HG02970 (cell line): ENCODE results near the gene CLK4.

Source experiments
- ATAC-seq: cut with Tn5 transposase; IDR thresholded peaks from one replicate; pipeline ENCODE4 v1.9.1; 2021; ENCODE audit warnings: mild to moderate bottlenecking, moderate library complexity, moderate number of reproducible peaks; ENCODE audit not compliant: unreplicated experiment, low FRiP score

CLK4 gene

DNA sequence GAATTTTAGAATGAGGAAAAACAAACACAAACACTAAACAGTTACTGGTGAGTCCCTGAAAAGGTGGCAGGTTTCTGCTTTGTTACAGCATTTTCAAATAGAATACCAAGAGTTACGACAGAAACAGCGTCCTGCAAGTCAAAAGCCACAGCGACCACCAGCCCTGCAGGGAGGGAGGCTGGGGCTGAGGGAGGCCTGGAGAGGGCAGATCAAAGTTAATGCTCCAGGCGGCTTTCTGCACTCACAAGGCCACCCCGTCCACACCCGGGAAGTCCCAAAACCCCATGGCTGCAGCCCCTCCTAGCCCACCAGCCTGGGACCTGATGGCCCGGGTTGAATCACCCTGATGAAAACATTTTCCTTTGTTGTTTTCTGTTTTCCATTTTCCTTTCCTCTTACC, 65.9 kb downstream of the CLK4 start:
- no peak for ATAC-seq

DNA sequence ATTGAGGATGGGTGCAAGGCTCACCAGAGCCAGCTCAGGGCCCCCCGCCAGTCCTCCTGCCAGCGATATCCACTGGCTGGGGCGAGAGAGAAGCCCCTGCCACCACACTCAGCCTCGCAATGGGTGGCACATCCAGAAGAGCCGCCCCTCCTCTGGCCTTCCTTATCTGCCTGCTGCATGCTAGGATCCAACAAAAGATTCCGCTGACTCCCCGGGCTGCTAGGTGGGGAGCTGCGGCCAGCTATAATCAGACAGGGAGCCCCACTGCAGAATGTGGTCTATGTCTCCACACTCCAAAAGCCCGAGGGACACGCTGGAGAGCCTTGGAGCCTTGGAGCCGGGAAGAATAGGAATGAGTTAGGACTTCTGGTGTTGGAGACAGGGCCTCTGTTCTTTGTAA, 69.4 kb downstream of the CLK4 start:
- ATAC-seq, result no peak

DNA sequence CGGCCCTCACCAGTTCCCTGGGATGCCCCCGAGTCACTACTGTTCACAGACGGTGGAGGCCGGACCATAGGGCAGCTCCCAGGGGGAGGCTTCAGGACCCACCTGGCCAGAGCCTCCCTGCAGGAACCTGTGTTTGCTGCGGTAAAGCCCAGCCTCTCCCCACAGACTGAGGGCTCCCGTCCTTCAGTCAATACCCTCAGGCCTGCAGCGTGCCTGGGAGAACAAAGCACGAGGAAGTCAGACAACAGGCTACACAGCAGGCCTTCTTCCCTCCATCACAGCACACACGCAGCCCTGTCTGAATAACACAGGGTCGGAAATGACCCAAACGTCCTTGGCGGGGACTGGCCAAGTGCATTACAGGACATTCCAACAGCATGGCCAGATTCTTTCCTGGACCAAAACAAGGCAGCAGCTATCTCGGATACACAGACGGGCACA, 71.1 kb downstream of the CLK4 start:
- no peak for ATAC-seq

DNA sequence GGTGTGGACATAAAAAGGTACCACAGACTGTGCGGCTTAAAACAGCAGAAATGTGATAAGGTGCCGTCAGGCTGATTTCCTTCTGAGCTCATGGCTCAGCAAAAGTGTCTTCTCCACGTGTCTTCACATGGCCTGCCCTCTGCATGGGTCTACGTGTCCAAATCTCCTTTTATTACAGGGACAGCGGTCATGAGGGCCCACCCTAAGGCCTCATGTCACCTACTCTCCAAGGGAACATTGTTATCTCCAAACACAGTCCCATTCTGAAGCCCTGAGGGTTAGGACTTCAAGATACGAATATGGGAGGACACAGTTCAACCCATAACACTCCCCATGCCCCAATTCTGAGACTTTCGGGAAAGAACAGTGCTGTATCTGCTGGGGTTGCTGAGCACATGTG, 71.8 kb downstream of the CLK4 start:
- ATAC-seq, result no peak

DNA sequence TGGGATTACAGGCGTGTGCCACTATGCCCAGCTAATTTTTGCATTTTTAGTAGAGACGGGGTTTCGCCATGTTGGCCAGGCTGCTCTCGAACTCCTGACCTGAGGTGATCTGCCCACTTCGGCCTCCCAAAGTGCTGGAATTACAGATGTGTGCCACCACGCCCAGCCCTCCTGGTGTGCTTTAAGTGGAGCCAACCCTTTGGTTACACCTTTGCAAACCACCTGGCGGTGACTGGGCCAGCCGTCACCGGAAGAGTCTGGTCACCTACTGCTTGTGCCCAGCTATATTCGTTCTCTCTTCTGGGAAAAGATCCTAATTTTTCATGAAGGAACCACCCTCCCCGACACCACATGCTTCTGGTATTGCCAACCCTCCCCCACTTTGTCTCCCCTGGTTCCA, 72.5 kb downstream of the CLK4 start:
- ATAC-seq, result no peak

DNA sequence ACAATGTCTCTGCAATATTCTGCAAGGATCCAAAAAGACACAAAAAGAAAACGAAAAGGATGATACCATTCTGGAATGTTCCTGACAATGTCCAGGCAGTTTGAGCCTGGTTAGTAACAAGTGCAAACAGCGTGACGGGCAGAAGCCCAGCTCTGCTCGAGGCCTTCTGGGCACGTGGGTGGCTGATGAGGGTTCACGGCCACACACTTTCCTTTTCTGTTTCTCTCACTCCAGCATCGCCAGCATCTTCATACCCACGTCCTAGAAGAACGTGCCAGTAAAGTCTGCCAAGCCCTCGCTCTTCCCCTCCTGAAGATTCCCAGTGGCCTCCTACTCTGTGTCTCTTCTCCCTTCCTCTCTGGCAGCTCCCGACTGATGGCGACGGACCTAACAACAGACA, 73.3 kb downstream of the CLK4 start:
- no peak for ATAC-seq
